ENCODE measurements around the gene TYRO3.
A peak's percentile ranks its signal among the peaks of the same experiment; 100 is the strongest.

The TYRO3 gene

DNA sequence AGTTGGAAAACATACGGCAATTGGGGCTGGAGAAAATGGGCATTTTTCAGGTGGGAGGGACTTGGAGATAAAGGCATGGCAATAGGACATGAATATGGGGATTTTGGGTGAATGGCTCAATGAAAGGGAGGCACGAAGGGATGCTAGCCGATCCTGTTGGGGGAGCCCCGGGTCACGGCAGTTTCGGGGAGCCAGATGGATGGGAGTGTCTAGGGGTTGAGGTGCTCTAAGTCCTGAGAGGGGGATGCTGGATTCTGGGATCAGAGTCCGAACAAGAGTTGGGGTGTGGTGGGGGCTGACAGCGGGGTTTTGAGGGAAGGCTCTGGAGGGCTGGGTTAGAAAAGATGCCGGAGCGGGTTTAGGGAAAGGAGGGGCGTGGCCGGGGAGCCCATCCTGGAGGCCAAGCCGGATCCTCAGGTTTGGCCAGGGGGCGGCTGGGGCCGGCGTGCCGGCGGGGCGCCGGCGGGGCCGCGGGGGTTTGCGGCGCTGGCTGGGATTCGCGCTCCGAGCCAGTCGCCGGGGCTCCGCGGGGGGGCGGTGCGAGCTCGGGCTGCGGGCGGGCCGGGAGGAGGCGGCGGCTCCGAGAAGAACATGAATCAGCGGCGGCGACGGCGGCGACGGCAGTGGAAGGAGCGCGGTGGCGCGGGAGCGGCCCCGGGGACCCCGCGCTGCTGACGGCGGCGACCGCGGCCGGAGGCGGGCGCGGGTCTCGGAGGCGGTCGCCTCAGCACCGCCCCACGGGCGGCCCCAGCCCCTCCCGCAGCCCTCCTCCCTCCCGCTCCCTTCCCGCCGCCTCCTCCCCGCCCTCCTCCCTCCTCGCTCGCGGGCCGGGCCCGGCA lies at the start of gene TYRO3:
Gene TYRO3, plus strand, starts transcription at position 813 of the 839 bp plus-strand sequence. CDS start 46 bp downstream, outside the sequence.
- peak; percentile 79 for DNase-seq

GRCh38 chr15:41510728-41511127 lies 48.3 kb upstream of the TYRO3 start:
- no peak for DNase-seq

DNA sequence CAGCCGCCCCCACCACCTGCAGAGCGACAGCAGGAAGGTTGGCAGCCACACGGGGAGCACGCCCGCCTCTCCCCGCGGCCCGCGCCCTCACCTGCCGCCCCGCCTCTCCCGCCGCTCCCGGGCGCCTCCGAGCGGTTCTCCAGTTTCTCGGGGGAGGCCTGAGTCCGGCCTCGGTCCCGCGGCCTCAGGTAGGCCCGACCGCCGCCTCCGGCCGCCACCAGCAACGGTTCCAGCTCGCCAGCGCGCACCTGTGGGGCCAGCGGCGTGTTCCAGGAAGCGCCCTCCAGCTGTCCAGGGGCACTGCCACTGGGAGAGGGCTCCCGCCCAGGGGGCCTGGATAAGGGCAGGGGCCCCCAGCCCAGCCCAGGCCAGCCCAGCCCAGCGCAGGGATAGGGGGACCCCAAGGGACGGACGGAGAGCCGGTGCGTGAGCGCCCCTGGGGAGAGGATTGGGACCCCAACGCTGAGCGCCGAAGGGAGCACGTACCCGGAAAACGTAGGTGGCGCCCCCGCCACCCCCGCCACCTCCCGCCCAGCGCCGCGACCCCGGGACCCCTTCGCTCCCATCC lies 47.6 kb upstream of the TYRO3 start:
- no peak for DNase-seq

DNA sequence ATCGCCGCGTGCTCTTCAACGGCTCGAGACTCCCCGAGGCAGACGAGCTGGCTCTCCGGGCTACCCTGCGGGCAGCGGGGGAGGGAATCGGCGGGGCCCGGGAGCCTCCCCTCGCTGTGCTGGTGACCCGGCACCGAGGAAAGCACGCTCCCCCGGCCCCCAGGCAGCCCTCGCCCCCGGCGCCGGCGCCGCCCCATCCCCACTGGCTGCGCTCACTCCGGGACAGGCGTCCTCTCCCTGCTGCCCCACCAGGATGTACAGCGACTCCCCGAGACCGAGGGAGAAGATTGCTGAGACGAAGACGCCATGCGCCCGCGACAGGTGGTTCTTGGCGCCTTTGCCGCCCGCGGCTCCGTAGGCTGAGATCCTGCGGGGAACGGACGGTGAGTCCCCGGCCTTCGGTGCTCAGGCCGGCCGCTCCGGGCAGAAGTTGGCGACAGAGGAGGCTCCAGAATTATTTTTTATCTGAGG lies 47.1 kb upstream of the TYRO3 start:
- DNase-seq: peak; percentile 35

- DNase-seq: no peak
Observed at GRCh38 chr15:41512512-41512939, 46.5 kb upstream of the TYRO3 start.

- DNase-seq: peak; percentile 45
Observed at GRCh38 chr15:41512940-41513505, 46.0 kb upstream of the TYRO3 start.

- no peak for DNase-seq
Observed at GRCh38 chr15:41513506-41514227, 45.3 kb upstream of the TYRO3 start, which contains the start of gene LTK. Gene LTK, minus strand, starts transcription at chr15:41513827. Its CDS starts 118 bp downstream, at chr15:41513709.

DNA sequence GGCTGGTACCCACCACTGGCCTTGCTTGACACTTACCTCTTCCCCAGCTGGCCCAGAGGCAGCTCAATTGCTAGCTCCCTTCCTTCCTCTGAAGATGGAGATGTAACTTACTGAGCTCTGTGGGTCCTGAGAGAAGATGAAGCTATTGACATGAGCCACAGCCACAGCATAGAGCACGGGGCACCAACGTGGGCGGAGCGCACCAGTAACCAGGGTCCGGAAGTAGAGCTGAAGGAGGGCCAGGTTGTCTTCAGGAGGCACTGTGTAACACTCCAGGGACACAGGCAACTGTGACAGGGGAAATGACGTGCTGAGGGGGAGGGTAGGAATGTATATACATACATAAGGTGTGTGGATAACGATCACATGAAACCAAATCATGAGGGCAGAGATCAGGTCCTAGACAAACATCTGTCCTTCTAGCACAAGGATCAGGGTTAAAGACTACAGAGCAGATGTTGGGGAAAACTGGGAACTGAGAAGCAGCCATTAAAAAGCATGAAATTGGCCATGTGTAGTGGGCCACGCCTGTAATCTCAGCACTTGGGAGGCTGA lies 41.0 kb upstream of the TYRO3 start:
- DNase-seq: no peak

- no peak for DNase-seq
Observed at GRCh38 chr15:41520636-41521035, 38.4 kb upstream of the TYRO3 start.

- no peak for DNase-seq
Observed at GRCh38 chr15:41521614-41522013, 37.4 kb upstream of the TYRO3 start.

GRCh38 chr15:41523097-41523496 lies 35.9 kb upstream of the TYRO3 start:
- no peak for DNase-seq

- DNase-seq: no peak
Observed at GRCh38 chr15:41530363-41530956, 28.6 kb upstream of the TYRO3 start.

GRCh38 chr15:41535544-41535943 lies 23.5 kb upstream of the TYRO3 start:
- no peak for DNase-seq

DNA sequence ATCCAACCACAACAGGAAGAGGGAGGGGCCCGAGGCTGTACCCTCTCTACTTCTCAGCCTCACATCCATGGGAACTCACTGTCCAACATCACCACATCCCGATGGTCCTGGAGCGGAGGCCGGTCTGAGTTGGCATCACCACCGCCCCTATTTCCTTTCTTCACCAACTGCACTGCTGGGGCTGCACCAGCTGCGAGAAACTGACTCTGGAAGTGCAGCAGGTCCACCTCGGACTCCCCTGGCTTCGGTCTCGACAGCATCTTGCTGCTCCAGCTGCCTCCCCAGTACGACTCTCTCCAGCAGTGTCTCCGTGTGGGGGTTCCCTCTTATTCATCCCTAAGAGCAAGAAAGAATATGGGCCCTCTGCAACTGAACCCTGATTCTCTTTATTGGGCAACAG lies 22.1 kb upstream of the TYRO3 start:
- no peak for DNase-seq

DNA sequence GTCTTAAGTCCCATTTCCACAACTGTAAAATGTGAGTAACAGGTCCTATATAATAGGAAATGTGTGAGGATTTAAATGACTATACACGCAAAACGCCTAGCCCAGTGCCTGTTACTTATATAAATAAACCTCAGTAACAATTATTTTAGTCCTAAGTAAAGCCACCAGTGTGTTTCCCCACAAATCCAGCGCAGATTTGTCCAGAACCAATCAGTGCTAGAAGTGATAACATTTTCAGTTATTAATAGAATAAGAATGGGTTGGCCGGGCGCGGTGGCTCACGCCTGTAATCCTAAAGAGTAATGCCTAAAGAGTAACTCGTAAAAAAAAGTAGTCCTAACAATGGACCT lies 15.5 kb upstream of the TYRO3 start:
- no peak for DNase-seq

DNA sequence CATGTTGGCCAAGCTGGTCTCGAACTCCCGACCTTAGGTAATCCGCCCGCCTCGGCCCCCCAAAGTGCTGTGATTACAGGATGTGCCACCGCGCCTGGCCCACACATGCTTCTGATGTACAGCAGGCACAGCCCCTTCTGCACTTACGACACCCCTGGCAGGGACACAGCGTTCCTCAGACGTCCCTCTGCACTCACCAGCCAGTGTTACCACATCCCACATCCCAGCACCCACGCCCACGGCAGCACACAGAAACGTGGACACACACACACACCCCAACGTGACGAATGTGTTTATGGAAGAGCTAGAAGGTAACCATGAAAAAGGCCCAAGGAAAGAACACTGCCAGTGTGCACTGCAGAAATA lies 14.4 kb upstream of the TYRO3 start:
- no peak for DNase-seq

DNA sequence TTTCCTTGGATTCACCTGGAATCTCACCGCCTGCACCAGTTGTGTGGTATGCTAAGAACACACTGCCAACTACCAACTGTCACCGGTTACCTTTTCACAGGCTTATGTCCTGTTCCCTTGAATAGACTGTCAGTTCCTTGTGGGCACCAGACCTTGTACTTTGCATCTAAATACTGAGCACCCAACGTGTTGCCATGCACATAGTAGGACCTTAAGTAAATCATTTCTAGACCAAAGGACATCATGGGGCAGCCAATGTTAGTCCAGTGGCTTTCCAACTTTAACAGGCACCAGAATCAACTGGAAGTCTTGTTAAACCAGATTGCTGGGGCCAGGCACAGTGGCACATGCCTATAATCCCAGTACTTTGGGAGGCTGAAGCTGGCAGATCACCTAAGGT lies 13.8 kb upstream of the TYRO3 start:
- no peak for DNase-seq

DNA sequence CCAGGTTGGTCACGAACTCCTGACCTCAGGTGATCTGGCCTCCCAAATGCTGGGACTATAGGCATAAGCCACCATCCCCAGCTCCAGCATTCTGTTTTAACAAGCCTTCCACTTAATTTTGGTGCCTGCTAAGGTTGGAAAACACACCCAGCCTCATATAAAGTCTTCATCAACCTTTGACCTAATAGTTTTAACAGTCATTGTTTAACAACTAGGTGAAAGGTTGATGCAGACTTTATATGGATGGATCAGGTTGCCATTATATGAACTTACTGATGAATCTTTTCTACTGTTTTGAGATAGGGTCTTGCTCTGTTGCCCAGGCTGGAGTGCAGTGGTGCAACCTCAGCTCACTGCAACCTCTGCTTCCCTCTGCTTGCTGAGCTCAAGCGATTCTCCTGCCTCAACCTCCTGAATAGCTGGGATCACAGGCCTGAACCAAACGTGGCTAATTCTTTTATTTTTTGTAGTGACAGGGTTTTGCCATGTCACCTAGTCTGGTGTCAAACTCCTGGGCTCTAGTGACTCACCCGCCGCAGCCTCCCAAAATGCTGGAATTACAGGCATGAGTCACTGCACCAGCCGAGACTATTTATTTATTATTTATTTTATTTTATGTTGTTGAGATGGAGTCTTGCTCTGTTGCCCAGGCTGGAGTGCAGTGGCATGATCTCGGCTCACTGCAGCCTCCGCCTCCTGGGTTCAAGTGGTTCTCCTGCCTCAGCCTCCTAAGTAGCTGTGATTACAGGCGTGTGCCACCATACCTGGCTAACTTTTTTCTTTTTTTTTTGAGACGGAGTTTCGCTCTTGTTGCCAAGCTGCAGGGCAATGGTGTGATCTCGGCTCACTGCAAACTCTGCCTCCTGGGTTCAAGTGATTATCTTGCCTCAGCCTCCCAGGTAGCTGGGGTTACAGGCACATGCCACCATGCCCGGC lies 11.9 kb upstream of the TYRO3 start:
- no peak for DNase-seq

GRCh38 chr15:41550066-41550775 lies 8.8 kb upstream of the TYRO3 start:
- no peak for DNase-seq

GRCh38 chr15:41553731-41554130 lies 5.3 kb upstream of the TYRO3 start:
- no peak for DNase-seq

DNA sequence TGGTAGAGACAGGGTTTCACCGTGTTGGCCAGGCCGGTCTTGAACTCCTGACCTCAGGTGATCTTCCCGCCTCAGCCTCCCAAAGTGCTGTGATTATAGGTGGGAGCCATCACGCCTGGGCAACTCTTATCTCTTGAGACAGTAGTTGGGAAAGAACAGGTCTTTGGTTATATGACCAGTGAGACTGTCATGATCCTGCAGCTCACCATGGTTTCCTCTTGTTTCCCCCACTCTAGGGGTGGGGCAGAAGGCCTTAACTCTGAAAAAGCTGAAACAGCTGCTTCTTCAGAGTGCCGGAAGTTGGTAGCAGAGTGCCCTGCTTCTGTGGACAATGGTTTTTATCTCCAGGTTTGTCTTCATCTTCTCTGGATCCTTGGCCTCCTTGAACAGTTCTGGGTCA lies 4.7 kb upstream of the TYRO3 start:
- no peak for DNase-seq

Measured in activated CD4-positive, alpha-beta T cell treated with anti-CD3 and anti-CD28 coated beads for 48 hours (primary cell).